HUES48 (cell line): Measurements from ENCODE around the gene SLX9.
"Not testable (repeated sequence)": the region's sequence is repeated elsewhere in the genome, so short reads cannot be mapped to it uniquely, and the experiment has no call there.

Experiments
- H3K27ac ChIP-seq: one replicate; pipeline ENCODE4 v1.7.0; 2013; ENCODE audit warnings: low read depth, low read length, inconsistent platforms
- H3K27me3 ChIP-seq: 2 replicates; pipeline ENCODE4 v1.6.1; 2013; ENCODE audit warnings: mild to moderate bottlenecking, low read length; ENCODE audit not compliant: control insufficient read depth, insufficient read depth
- H3K36me3 ChIP-seq: 2 replicates; pipeline ENCODE4 v1.6.1; 2013; ENCODE audit warnings: low read length; ENCODE audit not compliant: control insufficient read depth, insufficient read depth
- H3K4me1 ChIP-seq: 2 replicates; pipeline ENCODE4 v1.6.1; 2013; ENCODE audit warnings: mild to moderate bottlenecking, low read length; ENCODE audit not compliant: control insufficient read depth, insufficient read depth
- H3K4me3 ChIP-seq: 2 replicates; pipeline ENCODE4 v1.5.1; 2013; ENCODE audit warnings: mild to moderate bottlenecking, low read depth, low read length
- H3K9ac ChIP-seq: 2 replicates; pipeline ENCODE4 v1.6.1; 2013; ENCODE audit warnings: mild to moderate bottlenecking, low read depth, low read length, moderate library complexity
- H3K9me3 ChIP-seq: 2 replicates; pipeline ENCODE4 v1.6.1; 2013; ENCODE audit warnings: low read length; ENCODE audit not compliant: control insufficient read depth, insufficient read depth

The SLX9 gene

DNA sequence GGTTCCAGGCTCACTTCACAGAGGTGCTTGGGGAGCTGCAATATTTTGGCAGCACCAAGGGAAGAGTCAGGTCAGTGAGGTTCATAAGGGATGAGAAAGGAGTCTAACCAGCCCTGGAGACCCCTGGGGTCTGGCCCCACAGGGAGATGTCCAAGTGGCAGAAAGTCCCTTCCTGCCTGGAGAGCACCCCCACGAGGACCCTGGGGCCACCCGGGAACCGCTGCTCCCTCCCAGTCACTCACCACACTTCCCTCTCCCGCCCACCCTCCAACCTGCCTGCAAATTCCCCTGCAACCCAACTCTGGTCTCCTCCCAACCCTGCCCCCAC lies 12.6 kb upstream of the SLX9 start:
- Histone ChIP-seq H3K4me3 (0 out of 2 replicates have a peak overlapping the region, but pooled peaks have one; percentile 21), H3K27me3 (peaks cover 49% of the 10 kb centered on the region)

DNA sequence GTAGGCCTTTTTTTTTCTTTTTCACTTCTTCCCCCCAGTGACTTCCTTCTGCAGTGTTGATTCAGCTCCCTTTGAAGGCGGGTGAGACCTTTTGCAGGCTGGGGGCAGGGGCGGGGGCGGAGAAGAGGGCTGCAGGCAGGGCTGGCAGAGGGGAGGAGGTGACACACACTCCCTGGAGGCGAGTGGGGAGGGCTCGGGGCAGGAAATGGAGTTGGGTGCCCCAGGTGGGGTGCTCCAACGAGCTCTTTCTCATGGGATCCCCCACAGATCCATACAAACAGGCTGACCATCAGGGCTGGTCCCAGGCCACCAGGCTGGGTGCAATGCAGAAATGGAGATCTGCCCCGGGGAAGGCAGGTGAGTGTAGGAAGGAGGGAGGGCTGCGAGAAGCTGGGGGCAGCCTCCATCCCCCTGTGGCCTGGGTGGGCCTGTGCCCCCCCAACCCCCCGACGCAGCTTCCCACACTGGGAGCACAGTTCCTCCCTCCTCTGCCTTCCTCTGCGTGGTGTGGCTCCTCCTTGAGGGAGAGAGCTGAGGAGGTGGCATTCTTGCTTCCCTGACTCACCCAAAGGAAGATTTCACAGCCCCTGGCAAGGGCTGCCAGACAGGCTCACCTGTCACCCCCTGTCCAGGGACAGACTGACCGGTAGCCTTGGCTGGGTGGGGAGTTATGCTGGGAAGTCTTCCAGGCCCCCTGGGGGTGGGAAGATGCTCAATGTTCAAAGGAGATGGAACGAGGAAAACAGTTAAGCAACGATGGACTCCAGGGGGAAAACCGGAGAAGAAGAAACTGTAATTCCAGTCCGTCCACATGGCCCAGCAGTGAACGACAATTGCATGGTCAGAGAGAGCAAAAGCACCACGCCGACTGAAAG lies 12.0 kb upstream of the SLX9 start:
- Histone ChIP-seq H3K9ac (no peak overlapping the region), H3K4me1 (peaks cover 31% of the 10 kb centered on the region), H3K36me3 (no peaks in the 10 kb centered on the region), H3K9me3 (no peaks in the 10 kb centered on the region), H3K27ac (peak overlapping the region; percentile 72), H3K4me3 (peak overlapping the region; percentile 21; the same call in 1 of the 2 replicates), H3K27me3 (peaks cover 56% of the 10 kb centered on the region)

More for the DNA sequence above, 12.6 kb upstream of the SLX9 start:
- no peaks in the 10 kb centered on the region for H3K9me3 ChIP-seq
- H3K27ac ChIP-seq, result peak overlapping the region; percentile 45
- H3K9ac ChIP-seq, result no peak overlapping the region
- peaks cover 31% of the 10 kb centered on the region for H3K4me1 ChIP-seq
- no peaks in the 10 kb centered on the region for H3K36me3 ChIP-seq

DNA sequence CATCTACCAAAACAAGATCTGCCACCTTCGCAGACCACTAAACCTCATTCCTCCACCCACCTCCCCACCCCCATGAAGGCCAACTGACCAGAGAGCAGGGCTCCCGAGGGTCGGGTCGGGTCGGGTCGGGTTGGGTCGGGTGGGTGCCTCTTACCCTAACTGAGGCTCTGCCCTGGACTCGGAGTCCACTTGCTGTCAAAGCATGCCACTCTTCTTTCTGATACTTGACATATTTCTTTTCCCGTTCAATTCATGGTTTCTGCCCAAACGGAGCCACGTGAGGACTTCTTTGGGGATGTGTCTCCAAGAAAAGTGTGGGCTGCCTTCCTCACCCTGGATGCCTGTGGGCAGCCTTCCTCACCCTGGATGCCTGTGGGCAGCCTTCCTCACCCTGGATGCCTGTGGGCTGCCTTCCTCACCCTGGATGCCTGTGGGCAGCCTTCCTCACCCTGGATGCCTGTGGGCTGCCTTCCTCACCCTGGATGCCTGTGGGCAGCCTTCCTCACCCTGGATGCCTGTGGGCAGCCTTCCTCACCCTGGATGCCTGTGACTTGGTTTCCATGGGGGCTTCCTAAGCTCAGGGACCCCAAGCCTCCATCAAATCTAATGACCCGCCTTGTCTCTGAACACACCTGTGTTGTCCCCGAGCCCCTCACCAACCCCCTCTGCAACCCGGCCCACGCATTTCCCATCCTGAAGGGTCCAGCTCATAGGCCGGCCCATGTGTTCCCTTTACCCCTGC lies 11.2 kb upstream of the SLX9 start:
- H3K9ac ChIP-seq, H3K4me3 ChIP-seq, H3K9me3 ChIP-seq, H3K36me3 ChIP-seq: not testable (repeated sequence)
- Histone ChIP-seq H3K4me1 (peaks cover 31% of the 10 kb centered on the region), H3K27me3 (peaks cover 64% of the 10 kb centered on the region), H3K27ac (peak overlapping the region; percentile 72)

DNA sequence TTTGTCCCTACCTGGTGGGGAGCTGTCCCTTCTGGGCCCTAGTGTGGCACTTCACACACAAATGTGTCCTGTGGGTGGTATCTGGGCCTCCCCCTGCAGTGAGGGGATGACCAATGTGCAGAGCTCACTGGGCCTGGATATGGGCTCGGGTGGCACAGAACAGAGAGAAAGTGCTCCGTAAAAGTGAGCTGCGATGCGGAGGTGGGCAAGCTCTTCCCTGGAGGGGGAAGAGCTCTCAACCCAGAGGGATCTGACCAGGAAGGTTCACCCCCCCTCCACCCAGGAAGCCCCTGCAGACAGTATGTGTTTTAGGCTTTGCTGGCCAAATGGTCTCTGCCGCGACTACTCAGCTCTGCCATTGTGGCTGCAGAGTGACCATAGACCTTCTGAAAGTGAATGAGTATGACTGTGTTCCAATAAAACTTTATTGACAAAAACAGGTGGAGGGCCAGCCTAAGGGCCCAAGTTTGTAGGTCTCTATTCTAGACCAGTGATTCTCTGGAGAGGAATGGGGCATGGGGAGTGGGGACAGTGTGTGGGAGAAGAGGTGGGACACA lies 10.5 kb upstream of the SLX9 start:
- Histone ChIP-seq H3K27ac (no peak overlapping the region), H3K9ac (no peak overlapping the region), H3K4me3 (no peak overlapping the region), H3K4me1 (peaks cover 31% of the 10 kb centered on the region), H3K36me3 (no peaks in the 10 kb centered on the region), H3K27me3 (peaks cover 70% of the 10 kb centered on the region), H3K9me3 (no peaks in the 10 kb centered on the region)

DNA sequence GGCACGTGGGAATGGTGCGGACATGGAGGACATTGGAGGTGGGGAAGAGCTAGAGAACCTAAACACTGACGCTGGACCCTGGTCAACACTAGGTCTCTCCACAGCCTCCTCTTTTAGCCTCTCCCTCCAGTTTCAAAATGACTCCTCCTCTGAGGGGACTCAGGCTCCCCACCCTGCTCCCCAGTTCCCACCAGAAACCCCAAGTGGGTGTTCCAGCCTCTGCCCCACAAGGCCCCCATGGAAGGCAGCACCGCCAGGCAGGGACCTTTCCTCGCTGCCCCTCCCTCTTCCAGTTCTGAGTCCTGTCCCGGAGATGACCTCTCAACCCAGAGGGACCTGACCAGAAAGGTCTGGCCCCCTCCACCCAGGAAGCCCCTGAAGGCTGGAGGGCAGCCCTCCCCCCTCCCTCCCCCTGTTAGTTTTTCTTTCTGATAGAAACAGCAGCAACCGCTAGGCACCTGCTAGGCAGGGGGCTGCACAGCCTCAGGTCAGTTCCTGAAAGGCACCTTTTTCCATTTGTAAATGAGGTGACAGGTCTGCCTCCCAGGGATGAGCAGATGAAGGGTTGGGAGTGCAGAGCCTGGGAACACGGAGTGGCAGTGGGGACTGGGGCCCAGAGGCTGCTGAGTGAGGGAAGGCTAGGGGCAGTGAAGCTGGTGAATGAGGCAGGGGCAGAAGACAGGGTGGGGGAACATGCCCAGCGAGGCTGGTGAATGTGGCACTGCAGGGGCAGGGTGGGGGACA lies 9.9 kb upstream of the SLX9 start:
- H3K27me3 ChIP-seq, result peaks cover 72% of the 10 kb centered on the region
- H3K9ac ChIP-seq, result no peak overlapping the region
- no peak overlapping the region for H3K27ac ChIP-seq
- H3K36me3 ChIP-seq, result no peaks in the 10 kb centered on the region
- H3K4me1 ChIP-seq, result peaks cover 31% of the 10 kb centered on the region
- H3K4me3 ChIP-seq, result no peak overlapping the region
- H3K9me3 ChIP-seq, result no peaks in the 10 kb centered on the region

DNA sequence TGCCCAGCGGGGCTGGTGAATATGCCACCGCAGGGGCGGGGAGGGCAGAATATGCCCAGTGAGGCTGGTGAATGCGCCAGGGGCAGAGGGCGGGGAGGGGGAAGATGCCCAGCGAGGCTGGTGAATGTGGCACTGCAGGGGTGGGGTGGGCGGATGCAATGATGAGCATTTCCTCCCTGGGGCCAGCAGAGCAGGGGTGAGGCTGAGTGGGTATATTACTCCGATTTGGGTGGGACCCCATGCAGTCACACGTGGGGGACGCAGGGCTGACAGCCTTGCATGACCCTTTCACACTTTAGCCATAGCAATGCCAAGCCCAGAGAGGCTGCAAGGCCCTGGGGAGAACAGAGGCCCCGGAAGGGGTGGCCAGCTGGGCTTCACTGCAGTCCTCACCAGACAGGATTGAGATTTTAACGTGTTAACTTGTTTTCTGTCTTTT lies 9.3 kb upstream of the SLX9 start:
- Histone ChIP-seq H3K27ac (no peak overlapping the region), H3K36me3 (no peaks in the 10 kb centered on the region), H3K27me3 (peaks cover 72% of the 10 kb centered on the region), H3K9ac (no peak overlapping the region), H3K4me3 (no peak overlapping the region), H3K4me1 (peaks cover 31% of the 10 kb centered on the region), H3K9me3 (no peaks in the 10 kb centered on the region)

DNA sequence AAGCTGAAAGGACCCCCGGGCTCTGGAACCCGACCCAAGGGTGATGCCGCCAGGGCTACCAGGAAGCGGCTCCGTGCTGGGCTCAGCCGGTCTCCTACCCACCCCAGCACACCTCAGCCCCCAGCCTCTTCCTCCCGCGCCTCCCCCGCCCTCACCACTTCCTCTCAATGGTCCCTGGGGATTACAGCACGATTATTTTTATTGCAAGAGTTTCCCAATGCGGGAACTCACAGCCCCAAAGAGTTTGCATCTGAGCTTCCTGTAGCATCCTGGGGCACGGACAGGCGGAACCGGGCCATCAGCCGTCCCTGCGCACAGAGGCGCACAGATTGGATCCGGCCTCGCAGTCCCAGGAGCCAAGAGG lies 8.7 kb upstream of the SLX9 start:
- no peak overlapping the region for H3K9ac ChIP-seq
- H3K9me3 ChIP-seq, result no peaks in the 10 kb centered on the region
- no peak overlapping the region for H3K27ac ChIP-seq
- H3K4me3 ChIP-seq, result peak overlapping the region; percentile 52
- H3K4me1 ChIP-seq, result peaks cover 31% of the 10 kb centered on the region
- H3K27me3 ChIP-seq, result peaks cover 72% of the 10 kb centered on the region
- H3K36me3 ChIP-seq, result no peaks in the 10 kb centered on the region

DNA sequence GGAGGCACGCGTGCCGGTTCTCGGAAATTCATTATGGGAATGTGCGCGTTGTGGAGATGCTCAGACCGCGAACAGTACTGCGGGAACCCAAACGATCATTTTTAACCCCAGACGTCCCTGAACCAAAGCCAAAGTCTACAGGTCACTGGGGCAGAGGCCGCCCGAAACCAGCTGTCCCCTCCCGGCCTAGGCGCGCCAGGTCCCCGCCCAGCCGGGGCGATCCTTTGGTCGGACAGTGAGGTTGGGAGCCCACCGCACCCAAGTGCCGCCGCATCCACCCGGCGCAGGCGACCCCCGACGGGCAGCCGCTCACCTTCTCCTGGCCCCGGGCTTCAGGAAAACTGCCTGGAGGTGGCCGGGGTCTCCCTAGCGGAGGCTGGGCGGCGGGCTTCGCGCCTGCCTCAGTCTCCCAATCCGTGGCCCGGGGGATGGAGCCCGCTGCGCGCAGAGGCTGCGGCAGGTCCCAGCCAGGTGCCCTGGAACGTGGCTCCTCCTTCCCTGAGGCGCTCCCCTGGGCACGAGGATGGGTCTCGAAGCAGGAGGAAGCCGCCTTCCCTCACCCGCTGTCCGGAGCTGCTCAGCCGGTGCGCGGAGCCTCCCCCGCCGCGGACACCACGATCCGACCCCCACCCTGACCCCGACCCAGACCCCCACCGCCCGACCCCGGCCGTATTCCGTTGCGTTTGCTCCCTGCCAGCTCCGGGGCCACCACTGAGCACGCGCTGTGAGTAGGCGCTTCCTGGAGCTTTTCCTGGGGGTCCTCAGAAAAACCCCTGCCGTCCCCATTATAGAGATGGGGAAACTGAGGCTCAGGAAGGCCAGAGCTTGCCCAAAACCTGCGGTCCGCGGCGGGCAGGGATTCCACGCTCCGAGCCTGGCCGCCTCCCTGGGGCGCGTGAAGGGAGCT lies 8.1 kb upstream of the SLX9 start:
- H3K9me3 ChIP-seq, result no peaks in the 10 kb centered on the region

DNA sequence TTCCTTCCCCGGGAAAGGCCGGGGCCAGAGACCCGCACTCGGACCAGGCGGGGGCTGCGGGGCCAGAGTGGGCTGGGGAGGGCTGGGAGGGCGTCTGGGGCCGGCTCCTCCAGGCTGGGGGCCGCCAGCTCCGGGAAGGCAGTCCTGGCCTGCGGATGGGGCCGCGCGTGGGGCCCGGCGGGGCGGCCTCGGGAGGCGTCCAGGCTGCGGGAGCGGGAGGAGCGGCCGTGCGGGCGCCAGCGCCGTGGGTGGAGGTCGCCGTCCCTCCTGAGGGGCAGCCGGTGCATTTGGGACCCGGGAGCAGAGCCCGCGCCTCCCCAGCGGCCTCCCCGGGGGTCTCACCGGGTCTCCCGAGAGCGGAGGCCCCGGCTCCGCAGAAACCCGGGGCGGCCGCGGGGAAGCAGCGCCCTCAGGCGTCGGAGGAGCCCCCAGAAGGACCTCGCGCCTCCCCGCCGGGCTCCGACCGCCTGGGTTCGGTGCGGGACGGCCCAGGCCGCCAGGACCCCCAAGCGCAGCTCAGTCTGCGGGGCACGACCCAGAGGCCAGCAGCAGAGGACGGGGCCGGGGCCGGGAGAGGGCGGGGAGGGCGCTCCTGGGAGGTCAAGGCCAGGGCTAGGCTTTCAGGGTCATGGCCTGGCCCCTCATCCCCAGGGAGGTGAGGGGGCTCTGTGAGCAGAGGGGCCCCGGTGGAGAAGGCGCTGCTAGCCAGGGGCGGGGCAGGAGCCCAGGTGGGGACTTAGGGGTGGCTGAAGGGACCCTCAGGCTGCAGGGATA lies 7.2 kb upstream of the SLX9 start:
- H3K4me3 ChIP-seq, result peak overlapping the region; percentile 52
- H3K27me3 ChIP-seq, result peaks cover 64% of the 10 kb centered on the region
- H3K27ac ChIP-seq, result no peak overlapping the region
- H3K36me3 ChIP-seq, result no peaks in the 10 kb centered on the region
- no peaks in the 10 kb centered on the region for H3K9me3 ChIP-seq
- peaks cover 22% of the 10 kb centered on the region for H3K4me1 ChIP-seq
- H3K9ac ChIP-seq, result no peak overlapping the region

More for the DNA sequence above, 8.1 kb upstream of the SLX9 start:
- H3K4me1 ChIP-seq, result peaks cover 28% of the 10 kb centered on the region
- H3K4me3 ChIP-seq, result peak overlapping the region; percentile 52
- no peak overlapping the region for H3K27ac ChIP-seq
- H3K27me3 ChIP-seq, result peaks cover 68% of the 10 kb centered on the region
- H3K36me3 ChIP-seq, result no peaks in the 10 kb centered on the region
- no peak overlapping the region for H3K9ac ChIP-seq
